ENCODE measurements around the gene MICAL1. TPM values are rescaled to one million over a fixed set of nuclear protein-coding genes. Genes with fewer than 3 reads are reported as not detected.

Gene MICAL1
- total RNA-seq, 4 donors from 2014 or later = 13.5 to 78.0 (median 32.2) TPM

DNA sequence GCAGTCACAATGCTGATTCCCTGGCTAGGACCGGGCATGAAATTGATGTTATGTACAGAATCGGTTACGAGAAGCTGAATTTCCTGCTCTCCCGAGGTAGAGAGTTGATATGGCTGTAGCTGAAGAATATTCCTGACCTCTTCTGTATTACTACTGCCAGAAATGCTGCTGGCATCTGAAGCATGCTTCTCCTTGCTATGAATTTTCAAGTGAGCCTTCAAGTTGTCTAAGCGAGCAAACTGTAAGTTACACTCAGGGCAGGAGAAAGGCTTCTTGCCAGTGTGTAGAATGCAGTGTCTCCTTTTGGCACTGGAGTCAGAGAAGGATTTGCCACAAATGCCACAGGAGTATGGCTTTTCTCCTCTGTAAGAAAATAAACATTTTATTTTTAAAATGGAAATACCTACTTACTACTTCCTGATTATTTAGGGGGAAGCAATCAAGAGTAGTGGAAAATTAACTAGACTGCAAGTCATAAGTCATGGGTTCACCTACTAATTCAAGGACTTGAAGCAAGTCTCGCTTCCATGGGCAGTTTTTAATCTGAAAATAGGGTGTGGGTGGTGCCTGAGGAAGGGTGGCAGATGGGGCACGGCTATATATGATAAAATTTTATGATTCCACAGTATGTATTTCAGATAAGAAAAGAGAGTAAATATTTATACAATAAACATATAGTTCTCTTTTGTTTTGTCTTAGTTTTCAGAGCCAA is 10.8 kb upstream of the MICAL1 start:
- no peak for TF ChIP-seq CTCF (IDR thresholded peaks at IDR 0.05; ENCODE audit: low read depth)

GRCh38 chr6:109465772-109466171 is 10.2 kb upstream of the MICAL1 start:
- no peak for TF ChIP-seq CTCF (IDR thresholded peaks at IDR 0.05; ENCODE audit: low read depth)

- no peak for TF ChIP-seq CTCF (IDR thresholded peaks at IDR 0.05; ENCODE audit: low read depth)
These were observed 6.4 kb upstream of the MICAL1 start for GRCh38 chr6:109461733-109462526.

- no peak for TF ChIP-seq CTCF (IDR thresholded peaks at IDR 0.05; ENCODE audit: low read depth)
These were observed 4.7 kb upstream of the MICAL1 start for GRCh38 chr6:109460161-109460829.

GRCh38 chr6:109458774-109459531 is 3.4 kb upstream of the MICAL1 start:
- no peak for TF ChIP-seq CTCF (IDR thresholded peaks at IDR 0.05; ENCODE audit: low read depth)

GRCh38 chr6:109457562-109457996 is 2.0 kb upstream of the MICAL1 start:
- TF ChIP-seq CTCF (IDR thresholded peaks at IDR 0.05; ENCODE audit: low read depth) = no peak
